ENCODE data around the gene IL10RA. TPM values are rescaled to one million over a fixed set of nuclear protein-coding genes. Genes with fewer than 3 reads are reported as not detected.

IL10RA gene
- total RNA-seq, 1 experiment from 2014 or later = 1.7 TPM

DNA sequence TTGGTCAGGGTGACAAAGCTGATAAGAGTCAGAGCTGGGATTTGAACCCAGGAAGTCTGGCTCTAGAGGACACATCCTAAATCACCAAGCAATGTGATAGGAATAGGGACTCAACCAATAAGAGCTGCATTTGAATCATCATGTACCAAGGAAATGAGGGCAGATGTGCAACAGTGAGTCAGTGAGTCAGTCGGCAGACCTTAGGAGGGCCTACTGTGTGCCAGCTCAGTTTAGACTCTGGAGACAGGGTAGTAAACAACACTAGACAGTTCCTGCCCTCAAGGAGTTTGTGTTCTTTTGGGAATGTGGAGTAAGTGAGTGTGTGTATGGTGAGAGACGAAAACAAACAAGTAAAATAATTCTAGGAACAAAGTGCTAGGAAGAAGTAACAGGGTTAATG, 11.2 kb downstream of the IL10RA start:
- no peaks in the 10 kb centered on the region for H3K27me3 ChIP-seq (ENCODE audit: insufficient read depth, low read length)
- H3K4me1 ChIP-seq (ENCODE audit: control insufficient read depth in 1 of 2, insufficient read depth in 2 of 2, low read length in 2 of 2) = no peaks in the 10 kb centered on the region
- H2AFZ ChIP-seq (ENCODE audit: low read depth, low read length, poor library complexity, severe bottlenecking) = no peak overlapping the region
- H3K79me2 ChIP-seq (ENCODE audit: insufficient read depth, low read length) = no peaks in the 10 kb centered on the region
- intact Hi-C loops (cut with micrococcal nuclease) = no loop called here
- no peak overlapping the region for H3K4me2 ChIP-seq (ENCODE audit: low read length)
- no peak overlapping the region for H3K4me3 ChIP-seq (replicated peaks in 1 of 2; ENCODE audit: low read depth in 1 of 2, low read length in 2 of 2)
- RAD21 ChIA-PET (ENCODE audit: low non-redundant PET in 1 of 2, low total read pairs in 2 of 2, uncharacterized antibody in 2 of 2, unreplicated experiment in 2 of 2) = no interaction called here
- no peak overlapping the region for H3K9ac ChIP-seq (ENCODE audit: low read length)
- H3K36me3 ChIP-seq (ENCODE audit: control insufficient read depth in 1 of 2, insufficient read depth in 2 of 2, low read length in 2 of 2) = no peaks in the 10 kb centered on the region
- CTCF ChIA-PET = interaction anchor here (1.0 kb wide), 1 partner anchor 11 kb away, joined by 3 read pairs; the partner anchor contains the start of gene IL10RA
- no peaks in the 10 kb centered on the region for H4K20me1 ChIP-seq (ENCODE audit: insufficient read depth)
- no peaks in the 10 kb centered on the region for H3K9me3 ChIP-seq (ENCODE audit: control insufficient read depth in 1 of 2, insufficient read depth in 1 of 2, low read depth in 1 of 2, low read length in 2 of 2)
- no TSS peak for BruUV-seq (replicated peaks)
- no peaks in the 10 kb centered on the region for H3K9me2 ChIP-seq (ENCODE audit: insufficient read depth)
- no peak for TF ChIP-seq SRF (IDR thresholded peaks at IDR 0.05; ENCODE audit: low read depth)
- TF ChIP-seq ELF1 (IDR thresholded peaks at IDR 0.05; ENCODE audit: borderline replicate concordance, low read depth) = no peak
- no peak for TF ChIP-seq FOSL1 (IDR thresholded peaks at IDR 0.05; ENCODE audit: low read depth)
- TF ChIP-seq, protein P1, sequence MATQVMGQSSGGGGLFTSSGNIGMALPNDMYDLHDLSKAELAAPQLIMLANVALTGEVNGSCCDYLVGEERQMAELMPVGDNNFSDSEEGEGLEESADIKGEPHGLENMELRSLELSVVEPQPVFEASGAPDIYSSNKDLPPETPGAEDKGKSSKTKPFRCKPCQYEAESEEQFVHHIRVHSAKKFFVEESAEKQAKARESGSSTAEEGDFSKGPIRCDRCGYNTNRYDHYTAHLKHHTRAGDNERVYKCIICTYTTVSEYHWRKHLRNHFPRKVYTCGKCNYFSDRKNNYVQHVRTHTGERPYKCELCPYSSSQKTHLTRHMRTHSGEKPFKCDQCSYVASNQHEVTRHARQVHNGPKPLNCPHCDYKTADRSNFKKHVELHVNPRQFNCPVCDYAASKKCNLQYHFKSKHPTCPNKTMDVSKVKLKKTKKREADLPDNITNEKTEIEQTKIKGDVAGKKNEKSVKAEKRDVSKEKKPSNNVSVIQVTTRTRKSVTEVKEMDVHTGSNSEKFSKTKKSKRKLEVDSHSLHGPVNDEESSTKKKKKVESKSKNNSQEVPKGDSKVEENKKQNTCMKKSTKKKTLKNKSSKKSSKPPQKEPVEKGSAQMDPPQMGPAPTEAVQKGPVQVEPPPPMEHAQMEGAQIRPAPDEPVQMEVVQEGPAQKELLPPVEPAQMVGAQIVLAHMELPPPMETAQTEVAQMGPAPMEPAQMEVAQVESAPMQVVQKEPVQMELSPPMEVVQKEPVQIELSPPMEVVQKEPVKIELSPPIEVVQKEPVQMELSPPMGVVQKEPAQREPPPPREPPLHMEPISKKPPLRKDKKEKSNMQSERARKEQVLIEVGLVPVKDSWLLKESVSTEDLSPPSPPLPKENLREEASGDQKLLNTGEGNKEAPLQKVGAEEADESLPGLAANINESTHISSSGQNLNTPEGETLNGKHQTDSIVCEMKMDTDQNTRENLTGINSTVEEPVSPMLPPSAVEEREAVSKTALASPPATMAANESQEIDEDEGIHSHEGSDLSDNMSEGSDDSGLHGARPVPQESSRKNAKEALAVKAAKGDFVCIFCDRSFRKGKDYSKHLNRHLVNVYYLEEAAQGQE (IDR thresholded peaks at IDR 0.05; ENCODE audit: low read depth) = no peak
- no peak for TF ChIP-seq YY1 (IDR thresholded peaks at IDR 0.05; ENCODE audit: extremely low read depth, insufficient replicate concordance, low read depth, low read length)
- TF ChIP-seq SP1 (IDR thresholded peaks at IDR 0.05; ENCODE audit: low read depth) = no peak
- TF ChIP-seq TCF7L2 (IDR thresholded peaks at IDR 0.05; ENCODE audit: borderline replicate concordance, extremely low read depth, insufficient read depth, insufficient read length) = no peak
- no peak for TF ChIP-seq CEBPB (IDR thresholded peaks at IDR 0.05; ENCODE audit: low read depth)
- TF ChIP-seq ZNF274 (IDR thresholded peaks at IDR 0.05; ENCODE audit: low read depth, low read length) = no peak
- no peak for TF ChIP-seq POLR2AphosphoS5 (IDR thresholded peaks at IDR 0.05; ENCODE audit: low read depth, low read length)
- TF ChIP-seq SIN3A (IDR thresholded peaks at IDR 0.05; ENCODE audit: low read depth) = no peak
- TF ChIP-seq, protein P2, sequence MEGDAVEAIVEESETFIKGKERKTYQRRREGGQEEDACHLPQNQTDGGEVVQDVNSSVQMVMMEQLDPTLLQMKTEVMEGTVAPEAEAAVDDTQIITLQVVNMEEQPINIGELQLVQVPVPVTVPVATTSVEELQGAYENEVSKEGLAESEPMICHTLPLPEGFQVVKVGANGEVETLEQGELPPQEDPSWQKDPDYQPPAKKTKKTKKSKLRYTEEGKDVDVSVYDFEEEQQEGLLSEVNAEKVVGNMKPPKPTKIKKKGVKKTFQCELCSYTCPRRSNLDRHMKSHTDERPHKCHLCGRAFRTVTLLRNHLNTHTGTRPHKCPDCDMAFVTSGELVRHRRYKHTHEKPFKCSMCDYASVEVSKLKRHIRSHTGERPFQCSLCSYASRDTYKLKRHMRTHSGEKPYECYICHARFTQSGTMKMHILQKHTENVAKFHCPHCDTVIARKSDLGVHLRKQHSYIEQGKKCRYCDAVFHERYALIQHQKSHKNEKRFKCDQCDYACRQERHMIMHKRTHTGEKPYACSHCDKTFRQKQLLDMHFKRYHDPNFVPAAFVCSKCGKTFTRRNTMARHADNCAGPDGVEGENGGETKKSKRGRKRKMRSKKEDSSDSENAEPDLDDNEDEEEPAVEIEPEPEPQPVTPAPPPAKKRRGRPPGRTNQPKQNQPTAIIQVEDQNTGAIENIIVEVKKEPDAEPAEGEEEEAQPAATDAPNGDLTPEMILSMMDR (IDR thresholded peaks at IDR 0.05 in 2 of 3, conservative IDR thresholded peaks at IDR 0.05 in 1 of 3; ENCODE audit: borderline replicate concordance in 1 of 3, insufficient read depth in 1 of 3, low read depth in 2 of 3, low read length in 2 of 3) = no peak
- TF ChIP-seq, protein P3, sequence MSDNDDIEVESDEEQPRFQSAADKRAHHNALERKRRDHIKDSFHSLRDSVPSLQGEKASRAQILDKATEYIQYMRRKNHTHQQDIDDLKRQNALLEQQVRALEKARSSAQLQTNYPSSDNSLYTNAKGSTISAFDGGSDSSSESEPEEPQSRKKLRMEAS (IDR thresholded peaks at IDR 0.05) = no peak
- TF ChIP-seq POLR2A (IDR thresholded peaks at IDR 0.05; ENCODE audit: borderline replicate concordance, extremely low read depth, insufficient read depth, insufficient read length) = no peak
- no peak for TF ChIP-seq JUND (IDR thresholded peaks at IDR 0.05)
- no peak for TF ChIP-seq EZH2 (IDR thresholded peaks at IDR 0.05)
- TF ChIP-seq EGR1 (IDR thresholded peaks at IDR 0.05; ENCODE audit: low read depth) = no peak
- TF ChIP-seq RAD21 (IDR thresholded peaks at IDR 0.05; ENCODE audit: low read depth) = no peak
- DNase-seq (ENCODE audit: low read depth, low spot score) (no peak), ATAC-seq (no peak)
- H3K27ac ChIP-seq (ENCODE audit: low read depth, low read length) = no peak overlapping the region
- POLR2A ChIA-PET = no interaction called here

All from HCT116 (cell line).